MM.1S (cell line): Measurements from ENCODE around the gene CDH1.

Experiments used
- DNase-seq: peaks from one replicate; pipeline ENCODE4 v3.0.0-alpha.2; 2015
- H2AFZ ChIP-seq: fragments of 300-600 bp; sonication (generic); 2 replicates; pipeline ENCODE4 v1.6.0; 2016; ENCODE audit warnings: antibody characterized with exemption, low read length
- H3F3A ChIP-seq: fragments of 300-600 bp; sonication (generic); 2 replicates; pipeline ENCODE4 v1.6.1; 2016; ENCODE audit warnings: mild to moderate bottlenecking, antibody characterized with exemption, low read length, moderate library complexity, mixed read lengths; ENCODE audit not compliant: insufficient read depth
- H3K27ac ChIP-seq: fragments of 300-600 bp; sonication (generic); 2 replicates; pipeline ENCODE4 v1.5.1; 2016; ENCODE audit warnings: mild to moderate bottlenecking, low read length
- H3K27me3 ChIP-seq: fragments of 300-600 bp; sonication (generic); replicated peaks from 2 replicates; pipeline ENCODE4 v1.6.0; 2016; ENCODE audit warnings: low read length; ENCODE audit not compliant: insufficient read depth
- H3K36me3 ChIP-seq: fragments of 300-600 bp; sonication (generic); replicated peaks from 2 replicates; pipeline ENCODE4 v1.6.1; 2016; ENCODE audit warnings: mild to moderate bottlenecking, low read length, mixed read lengths; ENCODE audit not compliant: insufficient read depth
- H3K4me1 ChIP-seq: fragments of 300-600 bp; sonication (generic); 2 replicates; pipeline ENCODE4 v1.6.1; 2016; ENCODE audit warnings: low read length, mixed read lengths
- H3K4me2 ChIP-seq: fragments of 300-600 bp; sonication (generic); 2 replicates; pipeline ENCODE4 v1.6.0; 2016; ENCODE audit warnings: low read depth, low read length
- H3K4me3 ChIP-seq: fragments of 300-600 bp; sonication (generic); 2 replicates; pipeline ENCODE4 v1.5.1; 2016; ENCODE audit warnings: low read length, mixed read lengths
- H3K79me2 ChIP-seq: fragments of 300-600 bp; sonication (generic); 2 replicates; pipeline ENCODE4 v1.6.1; 2016; ENCODE audit warnings: mixed run types, low read length, mixed read lengths
- H3K9ac ChIP-seq: fragments of 300-600 bp; sonication (generic); 2 replicates; pipeline ENCODE4 v1.6.1; 2016; ENCODE audit warnings: low read length, mixed read lengths
- H3K9me2 ChIP-seq: fragments of 300-600 bp; sonication (generic); replicated peaks from 2 replicates; pipeline ENCODE4 v1.6.1; 2016; ENCODE audit warnings: mild to moderate bottlenecking, low read length, mixed read lengths; ENCODE audit not compliant: insufficient read depth
- H3K9me3 ChIP-seq: fragments of 300-600 bp; sonication (generic); replicated peaks from 2 replicates; pipeline ENCODE4 v1.6.1; 2016; ENCODE audit warnings: mild to moderate bottlenecking, low read length, mixed read lengths; ENCODE audit not compliant: insufficient read depth
- H4K20me1 ChIP-seq: fragments of 300-600 bp; sonication (generic); 2 replicates; pipeline ENCODE4 v1.6.1; 2016; ENCODE audit warnings: mild to moderate bottlenecking, low read length, moderate library complexity, mixed read lengths; ENCODE audit not compliant: insufficient read depth
- EZH2 ChIP-seq: fragments of 300-600 bp; sonication (generic); optimal IDR thresholded peaks from 2 replicates; pipeline ENCODE3; 2017; ENCODE audit warnings: low read depth, mild to moderate bottlenecking, antibody characterized with exemption, low read length, mixed read lengths
- EZH2phosphoT487 ChIP-seq: fragments of 300-600 bp; sonication (generic); IDR thresholded peaks from 2 replicates; pipeline ENCODE4 v1.6.1; 2018; ENCODE audit warnings: antibody characterized with exemption, low read length
- TF ChIP-seq, protein P1 (sequence below): fragments of 300-600 bp; sonication (generic); IDR thresholded peaks from 2 replicates; pipeline ENCODE4 v1.5.1; 2016; ENCODE audit warnings: antibody characterized with exemption, low read length, mixed read lengths

CDH1 gene

DNA sequence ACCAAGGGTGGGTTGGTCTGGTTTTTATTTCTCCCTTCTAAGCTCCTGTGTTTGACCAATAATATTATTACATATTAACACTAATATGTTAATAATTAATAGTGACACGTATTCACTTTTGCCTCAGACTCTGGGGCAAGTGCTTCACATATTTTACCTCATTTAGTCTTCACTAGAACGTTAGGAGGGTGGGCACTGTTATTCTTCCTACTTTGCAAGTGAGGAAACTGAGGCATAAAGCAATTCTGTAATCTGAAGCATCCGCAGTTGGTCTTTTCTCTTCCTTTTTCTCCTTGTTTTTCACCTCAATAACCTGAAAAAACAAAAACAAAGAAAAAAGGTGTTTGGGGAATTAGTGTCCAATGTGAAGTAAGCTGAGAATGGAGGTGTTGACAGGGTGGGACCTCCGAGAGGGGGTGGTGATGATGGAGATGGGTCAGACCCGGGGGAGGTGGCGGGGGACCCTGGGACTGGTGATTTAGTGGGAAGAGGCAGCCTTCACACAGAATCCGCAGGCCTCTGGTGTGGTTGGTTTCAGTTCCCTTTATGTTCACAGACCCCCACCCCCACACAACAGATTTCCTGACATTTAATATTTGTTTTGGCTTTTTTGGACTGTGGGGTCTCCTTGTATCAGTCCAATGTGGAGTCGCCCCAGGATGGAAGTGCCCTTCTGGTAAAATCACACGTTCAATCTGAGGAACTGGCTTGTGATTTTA is 3.7 kb downstream of the CDH1 start:
- TF ChIP-seq EZH2 (no peak), EZH2phosphoT487 (no peak)
- TF ChIP-seq, protein P1, sequence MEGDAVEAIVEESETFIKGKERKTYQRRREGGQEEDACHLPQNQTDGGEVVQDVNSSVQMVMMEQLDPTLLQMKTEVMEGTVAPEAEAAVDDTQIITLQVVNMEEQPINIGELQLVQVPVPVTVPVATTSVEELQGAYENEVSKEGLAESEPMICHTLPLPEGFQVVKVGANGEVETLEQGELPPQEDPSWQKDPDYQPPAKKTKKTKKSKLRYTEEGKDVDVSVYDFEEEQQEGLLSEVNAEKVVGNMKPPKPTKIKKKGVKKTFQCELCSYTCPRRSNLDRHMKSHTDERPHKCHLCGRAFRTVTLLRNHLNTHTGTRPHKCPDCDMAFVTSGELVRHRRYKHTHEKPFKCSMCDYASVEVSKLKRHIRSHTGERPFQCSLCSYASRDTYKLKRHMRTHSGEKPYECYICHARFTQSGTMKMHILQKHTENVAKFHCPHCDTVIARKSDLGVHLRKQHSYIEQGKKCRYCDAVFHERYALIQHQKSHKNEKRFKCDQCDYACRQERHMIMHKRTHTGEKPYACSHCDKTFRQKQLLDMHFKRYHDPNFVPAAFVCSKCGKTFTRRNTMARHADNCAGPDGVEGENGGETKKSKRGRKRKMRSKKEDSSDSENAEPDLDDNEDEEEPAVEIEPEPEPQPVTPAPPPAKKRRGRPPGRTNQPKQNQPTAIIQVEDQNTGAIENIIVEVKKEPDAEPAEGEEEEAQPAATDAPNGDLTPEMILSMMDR: no peak
- H4K20me1 ChIP-seq: no peaks in the 10 kb centered on the region
- H3K9ac ChIP-seq: no peak overlapping the region
- no peak for DNase-seq
- no peak overlapping the region for H2AFZ ChIP-seq
- H3K9me3 ChIP-seq: no peaks in the 10 kb centered on the region
- H3K9me2 ChIP-seq: no peaks in the 10 kb centered on the region
- H3K4me2 ChIP-seq: no peak overlapping the region
- H3K4me1 ChIP-seq: no peaks in the 10 kb centered on the region
- no peaks in the 10 kb centered on the region for H3K27me3 ChIP-seq
- H3K36me3 ChIP-seq: no peaks in the 10 kb centered on the region
- no peak overlapping the region for H3K27ac ChIP-seq
- H3K79me2 ChIP-seq: no peaks in the 10 kb centered on the region
- no peaks in the 10 kb centered on the region for H3F3A ChIP-seq
- H3K4me3 ChIP-seq: no peak overlapping the region

DNA sequence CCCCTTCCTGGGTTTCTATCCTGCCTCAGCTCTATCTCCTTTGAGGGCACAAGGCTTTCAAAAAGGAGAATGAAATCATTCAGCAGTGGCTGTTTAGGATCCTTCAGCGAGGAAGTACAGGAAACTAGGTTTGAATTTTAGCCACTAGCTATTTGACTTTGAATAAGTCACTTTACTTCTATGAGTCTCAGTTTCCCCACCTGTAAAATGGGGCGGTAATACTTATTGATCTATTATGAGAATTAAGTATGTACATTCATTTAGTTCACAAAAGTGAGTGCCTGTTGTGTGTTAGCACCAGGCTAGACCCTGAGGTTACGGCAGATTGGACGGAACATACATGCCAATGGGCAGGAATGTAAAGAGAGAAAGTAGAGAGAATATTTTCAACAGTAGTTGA is 6.6 kb downstream of the CDH1 start:
- Histone ChIP-seq H3F3A (no peaks in the 10 kb centered on the region), H3K4me3 (no peak overlapping the region), H4K20me1 (no peaks in the 10 kb centered on the region), H3K4me1 (no peaks in the 10 kb centered on the region), H3K27me3 (no peaks in the 10 kb centered on the region), H3K9me2 (no peaks in the 10 kb centered on the region), H3K9ac (no peak overlapping the region), H3K9me3 (no peaks in the 10 kb centered on the region), H3K79me2 (no peaks in the 10 kb centered on the region), H3K4me2 (no peak overlapping the region), H2AFZ (no peak overlapping the region), H3K27ac (no peak overlapping the region), H3K36me3 (no peaks in the 10 kb centered on the region)
- TF ChIP-seq EZH2phosphoT487: no peak
- TF ChIP-seq EZH2: no peak
- TF ChIP-seq, protein P1: no peak
- DNase-seq: no peak

DNA sequence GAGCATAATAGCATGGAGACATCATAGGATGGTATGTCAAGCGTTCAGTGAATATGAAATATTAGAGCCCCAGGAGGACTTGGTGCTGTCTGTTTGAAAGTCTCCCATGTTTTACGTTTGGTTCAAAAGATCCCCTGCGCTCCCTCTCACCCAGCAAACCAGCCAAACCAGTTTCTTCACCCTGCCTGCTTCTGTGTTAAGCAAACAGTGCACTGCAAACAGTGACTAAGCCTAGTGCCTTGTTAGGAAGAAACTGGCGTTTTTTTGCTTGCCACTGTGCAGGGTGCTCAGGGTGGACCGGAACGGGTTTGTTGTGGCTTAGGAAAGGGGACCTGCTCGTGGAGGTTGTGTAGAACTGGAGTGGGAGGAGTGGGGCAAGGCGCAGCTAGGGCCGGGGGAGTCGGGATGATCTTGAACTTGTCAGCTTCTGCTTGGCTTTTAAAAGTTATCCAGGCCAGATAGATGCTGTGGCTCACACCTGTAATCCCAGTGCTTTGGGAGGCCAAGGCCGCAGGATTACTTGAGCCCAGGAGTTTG is 7.7 kb downstream of the CDH1 start:
- Histone ChIP-seq H3K4me1 (no peaks in the 10 kb centered on the region), H3K9me3 (no peaks in the 10 kb centered on the region), H2AFZ (no peak overlapping the region), H3K36me3 (no peaks in the 10 kb centered on the region), H3K79me2 (no peaks in the 10 kb centered on the region), H4K20me1 (no peaks in the 10 kb centered on the region), H3K27ac (no peak overlapping the region), H3K4me2 (no peak overlapping the region), H3K27me3 (no peaks in the 10 kb centered on the region), H3F3A (no peaks in the 10 kb centered on the region), H3K9me2 (no peaks in the 10 kb centered on the region), H3K9ac (no peak overlapping the region), H3K4me3 (no peak overlapping the region)
- no peak for DNase-seq
- TF ChIP-seq, protein P1: no peak
- TF ChIP-seq EZH2 (no peak), EZH2phosphoT487 (no peak)
